Smooth muscle cell (in vitro differentiated cells): ENCODE data around the gene VAV3. TPM values are rescaled to one million over a fixed set of nuclear protein-coding genes. Genes with fewer than 3 reads are reported as not detected.

Experiments used
- DNase-seq: peaks from one replicate; lab custom pipeline; 2025; ENCODE audit not compliant: unreplicated experiment; lab: John Stamatoyannopoulos, UW
- H2AFZ ChIP-seq: fragments of 200-600 bp; sonication (generic); 2 replicates; pipeline ENCODE4 v1.6.0; 2016; ENCODE audit warnings: antibody characterized with exemption, low read depth, mild to moderate bottlenecking
- H3F3A ChIP-seq: fragments of 200-600 bp; sonication (generic); 2 replicates; pipeline ENCODE4 v1.6.0; 2017; ENCODE audit warnings: antibody characterized with exemption, low read depth
- H3K27ac ChIP-seq: fragments of 200-600 bp; sonication (generic); 2 replicates; pipeline ENCODE4 v1.5.1; 2016; ENCODE audit warnings: low read depth, mild to moderate bottlenecking
- H3K27me3 ChIP-seq: fragments of 200-600 bp; sonication (generic); 2 replicates; pipeline ENCODE4 v1.6.1; 2016; ENCODE audit warnings: low read depth, mild to moderate bottlenecking
- H3K36me3 ChIP-seq: fragments of 200-600 bp; sonication (generic); 2 replicates; pipeline ENCODE4 v1.5.1; 2016; ENCODE audit warnings: low read depth
- H3K4me1 ChIP-seq: fragments of 200-600 bp; sonication (generic); 2 replicates; pipeline ENCODE4 v1.5.1; 2016; ENCODE audit warnings: low read depth
- H3K4me2 ChIP-seq: fragments of 200-600 bp; sonication (generic); 2 replicates; pipeline ENCODE4 v1.6.0; 2016; ENCODE audit warnings: mild to moderate bottlenecking
- H3K4me3 ChIP-seq: fragments of 200-600 bp; sonication (generic); 2 replicates; pipeline ENCODE4 v1.5.1; 2016; ENCODE audit warnings: mild to moderate bottlenecking
- H3K79me2 ChIP-seq: fragments of 200-600 bp; sonication (generic); 2 replicates; pipeline ENCODE4 v1.6.0; 2016; ENCODE audit warnings: low read depth, mild to moderate bottlenecking
- H3K9ac ChIP-seq: fragments of 200-600 bp; sonication (generic); 2 replicates; pipeline ENCODE4 v1.6.0; 2016; ENCODE audit warnings: low read depth
- H3K9me3 ChIP-seq: fragments of 200-600 bp; sonication (generic); replicated peaks from 2 replicates; pipeline ENCODE4 v1.5.1; 2016; ENCODE audit warnings: low read depth
- H4K20me1 ChIP-seq: fragments of 200-600 bp; sonication (generic); 2 replicates; pipeline ENCODE4 v1.6.0; 2016; ENCODE audit warnings: low read depth
- WGBS: methylation state at CpG from one replicate; pipeline ENCODE4 v1.1.7; 2016; ENCODE audit warnings: low lambda C conversion rate; 5-methylcytosine and 5-hydroxymethylcytosine counted together
- polyA plus RNA-seq: library from polyadenylated mRNA; unstranded; fragments of >200 nt; fragmentation: Nextera tagmentation; extraction: Ambion mirVana; gene quantifications from 2 replicates; pipeline ENCODE4 v1.2.1, GENCODE V29; 2016
- total RNA-seq: library from RNA; depleted of rRNA; stranded (reverse); fragments of >200 nt; gene quantifications from 2 replicates; pipeline ENCODE4 v1.2.3, GENCODE V29; 2014
- TF ChIP-seq, protein P1 (sequence below): fragments of 200-600 bp; sonication (generic); IDR thresholded peaks from 2 replicates; pipeline ENCODE4 v1.5.1; 2017; ENCODE audit warnings: borderline replicate concordance, mild to moderate bottlenecking, antibody characterized with exemption; ENCODE audit not compliant: insufficient read depth, poor library complexity, severe bottlenecking

Gene VAV3
- total and polyA plus RNA-seq, 2 experiments from 2014 or later: 0.62 to 10.1 TPM

- TF ChIP-seq, protein P1, sequence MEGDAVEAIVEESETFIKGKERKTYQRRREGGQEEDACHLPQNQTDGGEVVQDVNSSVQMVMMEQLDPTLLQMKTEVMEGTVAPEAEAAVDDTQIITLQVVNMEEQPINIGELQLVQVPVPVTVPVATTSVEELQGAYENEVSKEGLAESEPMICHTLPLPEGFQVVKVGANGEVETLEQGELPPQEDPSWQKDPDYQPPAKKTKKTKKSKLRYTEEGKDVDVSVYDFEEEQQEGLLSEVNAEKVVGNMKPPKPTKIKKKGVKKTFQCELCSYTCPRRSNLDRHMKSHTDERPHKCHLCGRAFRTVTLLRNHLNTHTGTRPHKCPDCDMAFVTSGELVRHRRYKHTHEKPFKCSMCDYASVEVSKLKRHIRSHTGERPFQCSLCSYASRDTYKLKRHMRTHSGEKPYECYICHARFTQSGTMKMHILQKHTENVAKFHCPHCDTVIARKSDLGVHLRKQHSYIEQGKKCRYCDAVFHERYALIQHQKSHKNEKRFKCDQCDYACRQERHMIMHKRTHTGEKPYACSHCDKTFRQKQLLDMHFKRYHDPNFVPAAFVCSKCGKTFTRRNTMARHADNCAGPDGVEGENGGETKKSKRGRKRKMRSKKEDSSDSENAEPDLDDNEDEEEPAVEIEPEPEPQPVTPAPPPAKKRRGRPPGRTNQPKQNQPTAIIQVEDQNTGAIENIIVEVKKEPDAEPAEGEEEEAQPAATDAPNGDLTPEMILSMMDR: no peak
- no peaks in the 10 kb centered on the region for H3K79me2 ChIP-seq
- H3K27me3 ChIP-seq: no peaks in the 10 kb centered on the region
- no peaks in the 10 kb centered on the region for H3F3A ChIP-seq
- no peak overlapping the region for H3K4me2 ChIP-seq
- H4K20me1 ChIP-seq: no peaks in the 10 kb centered on the region
- no peak overlapping the region for H3K4me3 ChIP-seq
- H3K9me3 ChIP-seq: no peaks in the 10 kb centered on the region
- no peaks in the 10 kb centered on the region for H3K36me3 ChIP-seq
- H3K4me1 ChIP-seq: no peaks in the 10 kb centered on the region
- no peak overlapping the region for H3K9ac ChIP-seq
- WGBS: 92% methylated on average over 1 of the region's 1 CpG
- no peak overlapping the region for H2AFZ ChIP-seq
- DNase-seq: no peak
- no peak overlapping the region for H3K27ac ChIP-seq
Observed at GRCh38 chr1:107609808-107610207, 355.2 kb downstream of the VAV3 start.

- no peak for DNase-seq
- Histone ChIP-seq H3K9ac (no peak overlapping the region), H3K4me2 (no peak overlapping the region), H3K4me1 (no peaks in the 10 kb centered on the region), H3K36me3 (no peaks in the 10 kb centered on the region), H3K27me3 (no peaks in the 10 kb centered on the region), H3K27ac (no peak overlapping the region), H3K79me2 (no peaks in the 10 kb centered on the region), H3F3A (no peaks in the 10 kb centered on the region), H3K9me3 (no peaks in the 10 kb centered on the region), H3K4me3 (no peak overlapping the region), H4K20me1 (no peaks in the 10 kb centered on the region), H2AFZ (no peak overlapping the region)
- TF ChIP-seq, protein P1: no peak
Observed at GRCh38 chr1:107604825-107605224, 360.2 kb downstream of the VAV3 start.

GRCh38 chr1:107600607-107601160 lies 364.3 kb downstream of the VAV3 start:
- no peaks in the 10 kb centered on the region for H4K20me1 ChIP-seq
- no peak for DNase-seq
- TF ChIP-seq, protein P1: no peak

GRCh38 chr1:107599220-107599619 lies 365.8 kb downstream of the VAV3 start:
- Histone ChIP-seq H3K36me3 (no peaks in the 10 kb centered on the region), H3K9me3 (no peaks in the 10 kb centered on the region), H3K27ac (no peak overlapping the region), H3K4me1 (no peaks in the 10 kb centered on the region), H3K4me3 (no peak overlapping the region), H3K4me2 (no peak overlapping the region), H3F3A (no peaks in the 10 kb centered on the region), H4K20me1 (no peaks in the 10 kb centered on the region), H2AFZ (no peak overlapping the region), H3K27me3 (no peaks in the 10 kb centered on the region), H3K79me2 (no peaks in the 10 kb centered on the region), H3K9ac (no peak overlapping the region)
- DNase-seq: no peak
- TF ChIP-seq, protein P1: no peak
- 62% methylated on average over 3 of the region's 3 CpGs for WGBS

More at GRCh38 chr1:107600607-107601160, 364.3 kb downstream of the VAV3 start:
- Histone ChIP-seq H3K27ac (no peak overlapping the region), H3F3A (no peaks in the 10 kb centered on the region), H3K36me3 (no peaks in the 10 kb centered on the region), H3K27me3 (no peaks in the 10 kb centered on the region), H3K9me3 (no peaks in the 10 kb centered on the region), H3K4me1 (no peaks in the 10 kb centered on the region), H2AFZ (no peak overlapping the region), H3K9ac (no peak overlapping the region), H3K79me2 (no peaks in the 10 kb centered on the region), H3K4me3 (no peak overlapping the region), H3K4me2 (no peak overlapping the region)
- WGBS: 53% methylated on average over 3 of the region's 3 CpGs
